ENCODE measurements around the gene MAN1C1.

- TF ChIP-seq POLR2A (IDR thresholded peaks at IDR 0.05; ENCODE audit: low read depth, low read length): no peak
- TF ChIP-seq POLR2AphosphoS5 (IDR thresholded peaks at IDR 0.05; ENCODE audit: low read depth, low read length): no peak
These were observed 515 bp downstream of the MAN1C1 start for GRCh38 chr1:25616987-25617624.

Data from GM12892 (cell line).